ENCODE results near the gene CYB561. TPM values are rescaled to one million over a fixed set of nuclear protein-coding genes. Genes with fewer than 3 reads are reported as not detected.

The CYB561 gene
- total and polyA plus RNA-seq, 2 of the 4 experiments (the other 2 are of a cell fraction): 2.5 to 3.0 TPM

DNA sequence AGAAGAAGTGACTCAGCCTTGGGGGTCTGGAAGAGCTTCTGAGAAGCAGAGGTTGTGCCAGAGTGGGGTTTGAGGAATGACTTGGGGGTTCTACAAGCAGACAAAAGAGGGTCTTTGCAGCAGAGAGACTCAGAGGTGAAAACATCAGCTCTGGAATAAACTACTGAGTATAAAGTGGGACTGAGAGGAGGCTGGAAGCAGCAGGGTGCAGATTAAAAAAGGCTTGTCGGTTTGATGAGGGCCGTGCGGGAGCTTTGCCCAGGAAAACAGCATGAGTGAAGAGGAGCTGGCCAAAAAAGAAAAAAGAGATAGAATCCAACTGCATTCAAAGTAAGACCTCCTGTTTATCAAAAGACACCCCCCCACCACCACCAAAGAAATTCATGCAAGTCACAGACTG lies 17.7 kb upstream of the CYB561 start:
- H2AK5ac ChIP-seq (ENCODE audit: low read depth, low read length): 0 out of 2 replicates have a peak overlapping the region, but pooled peaks have one; percentile 3
- H3K27me3 ChIP-seq (ENCODE audit: control insufficient read depth, insufficient read depth, low read length): peaks cover 2% of the 10 kb centered on the region
- H3K9me3 ChIP-seq (ENCODE audit: control insufficient read depth, insufficient read depth, low read length): no peaks in the 10 kb centered on the region
- no peak overlapping the region for H3K4me2 ChIP-seq (ENCODE audit: low read depth, low read length)
- no peaks in the 10 kb centered on the region for H4K20me1 ChIP-seq (ENCODE audit: insufficient read depth, low read length)
- H3K36me3 ChIP-seq (ENCODE audit: control insufficient read depth, insufficient read depth, low read length): no peaks in the 10 kb centered on the region
- H4K5ac ChIP-seq (ENCODE audit: low read depth, low read length): no peak overlapping the region
- no peak for TF ChIP-seq BHLHE40 (IDR thresholded peaks at IDR 0.05; ENCODE audit: low read depth, low read length)
- no peak overlapping the region for H3K4me3 ChIP-seq (ENCODE audit: insufficient read depth, low read depth, low read length)
- no peak overlapping the region for H3K14ac ChIP-seq (replicated peaks; ENCODE audit: low read depth, low read length)
- ChIA-PET POLR2A (ENCODE audit: unreplicated experiment) (no interaction called here), CTCF (no interaction called here)
- no peak overlapping the region for H2BK15ac ChIP-seq (ENCODE audit: low read depth, low read length)
- no peaks in the 10 kb centered on the region for H3K79me1 ChIP-seq (ENCODE audit: low read depth in 1 of 2, low read length in 2 of 2)
- no peak overlapping the region for H2AK9ac ChIP-seq (replicated peaks; ENCODE audit: low read depth, low read length, poor library complexity)
- H3K4ac ChIP-seq (ENCODE audit: low read depth, low read length): no peak overlapping the region
- ATAC-seq (ENCODE audit: low read depth) (no peak), DNase-seq (no peak)
- no peak overlapping the region for H3K56ac ChIP-seq (ENCODE audit: extremely low read depth, insufficient read depth, low read length)
- H3K18ac ChIP-seq (ENCODE audit: low read depth, low read length): no peak overlapping the region
- H3K4me1 ChIP-seq (ENCODE audit: control insufficient read depth, insufficient read depth, low read length): peaks cover 4% of the 10 kb centered on the region
- no TSS peak for BruUV-seq (replicated peaks)
- no peak overlapping the region for H2AFZ ChIP-seq (replicated peaks; ENCODE audit: low read length, poor library complexity)
- H2BK20ac ChIP-seq (ENCODE audit: low read depth, low read length): no peak overlapping the region
- H2BK120ac ChIP-seq (ENCODE audit: low read depth, low read length): no peak overlapping the region
- in situ Hi-C loops (cut with MboI; ENCODE audit: low sequenced_read_pairs) (no loop called here), dilution Hi-C loops (cut with HindIII; ENCODE audit: low sequenced_read_pairs, unreplicated experiment) (no loop called here), intact Hi-C loops (cut with micrococcal nuclease) (no loop called here)
- H2BK5ac ChIP-seq (ENCODE audit: low read depth, low read length, poor library complexity, severe bottlenecking): no peak overlapping the region
- no CpG with 5 or more reads among the region's 3 CpGs for WGBS, 2 experiments (ENCODE audit: extremely low coverage in 2 of 2, insufficient read length in 1 of 2)
- H3K27ac ChIP-seq (ENCODE audit: insufficient read depth, low read length): no peak overlapping the region
- peaks cover 9% of the 10 kb centered on the region for H3K9me1 ChIP-seq (ENCODE audit: insufficient read depth, low read length)
- no peak overlapping the region for H4K8ac ChIP-seq (ENCODE audit: low read depth in 2 of 2, low read length in 2 of 2)
- no peak overlapping the region for H3K9ac ChIP-seq (ENCODE audit: low read depth, low read length)
- no peak overlapping the region for H3K23ac ChIP-seq (ENCODE audit: low read depth, low read length)
- H4K91ac ChIP-seq (ENCODE audit: insufficient read depth, low read depth, low read length): no peak overlapping the region

Measured in IMR-90 (cell line).